Mononuclear cell (primary cell): ENCODE measurements around the gene SSTR3. TPM values are rescaled to one million over a fixed set of nuclear protein-coding genes. Genes with fewer than 3 reads are reported as not detected.

Experiments used
- H3K27me3 ChIP-seq: 2 replicates; pipeline ENCODE4 v1.6.0; 2011; ENCODE audit warnings: low read length, control low read depth; ENCODE audit not compliant: insufficient read depth
- H3K4me1 ChIP-seq: 2 replicates; pipeline ENCODE4 v1.5.1; 2011; ENCODE audit warnings: mild to moderate bottlenecking, low read length, control low read depth; ENCODE audit not compliant: insufficient read depth
- H3K4me3 ChIP-seq: 2 replicates; pipeline ENCODE4 v1.5.1; 2011; ENCODE audit warnings: mild to moderate bottlenecking, low read length, moderate library complexity
- H3K9me3 ChIP-seq: 2 replicates; pipeline ENCODE4 v1.5.1; 2011; ENCODE audit warnings: low read depth, mild to moderate bottlenecking, control low read depth, low read length
- total RNA-seq: library from RNA; depleted of rRNA; stranded (reverse); fragments of >200 nt; gene quantifications from one replicate; pipeline ENCODE4 v1.2.3, GENCODE V29; 2012

The SSTR3 gene
- total RNA-seq, 1 donor = 2.4 TPM

- peaks cover 32% of the 10 kb centered on the region for H3K4me1 ChIP-seq
- H3K27me3 ChIP-seq = no peaks in the 10 kb centered on the region
- H3K9me3 ChIP-seq = no peaks in the 10 kb centered on the region
- H3K4me3 ChIP-seq = no peak within 1 kb of the TSS
Measured at GRCh38 chr22:37187891-37188761, 24.2 kb downstream of the SSTR3 start, which contains the start of gene C1QTNF6. C1QTNF6 (minus strand) TSS chr22:37188247; CDS start chr22:37188213, 34 bp downstream.

- H3K27me3 ChIP-seq = no peaks in the 10 kb centered on the region
- H3K4me3 ChIP-seq = no peak overlapping the region
- no peaks in the 10 kb centered on the region for H3K9me3 ChIP-seq
- peaks cover 32% of the 10 kb centered on the region for H3K4me1 ChIP-seq
Measured at GRCh38 chr22:37187552-37187890, 24.8 kb downstream of the SSTR3 start.

GRCh38 chr22:37186997-37187522, 25.2 kb downstream of the SSTR3 start:
- Histone ChIP-seq H3K9me3 (no peaks in the 10 kb centered on the region), H3K4me3 (no peak overlapping the region), H3K27me3 (no peaks in the 10 kb centered on the region), H3K4me1 (peaks cover 32% of the 10 kb centered on the region)

GRCh38 chr22:37186228-37186996, 25.9 kb downstream of the SSTR3 start:
- Histone ChIP-seq H3K9me3 (no peaks in the 10 kb centered on the region), H3K27me3 (no peaks in the 10 kb centered on the region), H3K4me3 (no peak overlapping the region), H3K4me1 (peaks cover 32% of the 10 kb centered on the region)

GRCh38 chr22:37185646-37186227, 26.5 kb downstream of the SSTR3 start:
- Histone ChIP-seq H3K9me3 (no peaks in the 10 kb centered on the region), H3K27me3 (no peaks in the 10 kb centered on the region), H3K4me3 (no peak overlapping the region), H3K4me1 (peaks cover 32% of the 10 kb centered on the region)

- Histone ChIP-seq H3K9me3 (no peaks in the 10 kb centered on the region), H3K27me3 (no peaks in the 10 kb centered on the region), H3K4me3 (no peak overlapping the region), H3K4me1 (peaks cover 32% of the 10 kb centered on the region)
Measured at GRCh38 chr22:37184816-37185541, 27.3 kb downstream of the SSTR3 start.

GRCh38 chr22:37184380-37184755, 27.9 kb downstream of the SSTR3 start:
- Histone ChIP-seq H3K4me1 (peaks cover 32% of the 10 kb centered on the region), H3K4me3 (no peak overlapping the region), H3K9me3 (no peaks in the 10 kb centered on the region), H3K27me3 (no peaks in the 10 kb centered on the region)

- H3K4me1 ChIP-seq = peaks cover 34% of the 10 kb centered on the region
- no peak overlapping the region for H3K4me3 ChIP-seq
- no peaks in the 10 kb centered on the region for H3K27me3 ChIP-seq
- H3K9me3 ChIP-seq = no peaks in the 10 kb centered on the region
Measured at GRCh38 chr22:37183432-37184379, 28.6 kb downstream of the SSTR3 start.

GRCh38 chr22:37182949-37183245, 29.4 kb downstream of the SSTR3 start:
- H3K27me3 ChIP-seq = no peaks in the 10 kb centered on the region
- H3K9me3 ChIP-seq = no peaks in the 10 kb centered on the region
- H3K4me1 ChIP-seq = peaks cover 41% of the 10 kb centered on the region
- H3K4me3 ChIP-seq = no peak overlapping the region

- Histone ChIP-seq H3K4me3 (no peak overlapping the region), H3K27me3 (no peaks in the 10 kb centered on the region), H3K4me1 (peaks cover 41% of the 10 kb centered on the region), H3K9me3 (no peaks in the 10 kb centered on the region)
Measured at GRCh38 chr22:37182101-37182948, 30.0 kb downstream of the SSTR3 start.

GRCh38 chr22:37181681-37182080, 30.6 kb downstream of the SSTR3 start:
- Histone ChIP-seq H3K4me3 (no peak overlapping the region), H3K27me3 (no peaks in the 10 kb centered on the region), H3K4me1 (peaks cover 41% of the 10 kb centered on the region), H3K9me3 (no peaks in the 10 kb centered on the region)

- no peaks in the 10 kb centered on the region for H3K27me3 ChIP-seq
- H3K9me3 ChIP-seq = no peaks in the 10 kb centered on the region
- peaks cover 42% of the 10 kb centered on the region for H3K4me1 ChIP-seq
- H3K4me3 ChIP-seq = no peak overlapping the region
Measured at GRCh38 chr22:37180531-37181231, 31.6 kb downstream of the SSTR3 start.
